ENCODE measurements around the gene IFRD2.

DNA sequence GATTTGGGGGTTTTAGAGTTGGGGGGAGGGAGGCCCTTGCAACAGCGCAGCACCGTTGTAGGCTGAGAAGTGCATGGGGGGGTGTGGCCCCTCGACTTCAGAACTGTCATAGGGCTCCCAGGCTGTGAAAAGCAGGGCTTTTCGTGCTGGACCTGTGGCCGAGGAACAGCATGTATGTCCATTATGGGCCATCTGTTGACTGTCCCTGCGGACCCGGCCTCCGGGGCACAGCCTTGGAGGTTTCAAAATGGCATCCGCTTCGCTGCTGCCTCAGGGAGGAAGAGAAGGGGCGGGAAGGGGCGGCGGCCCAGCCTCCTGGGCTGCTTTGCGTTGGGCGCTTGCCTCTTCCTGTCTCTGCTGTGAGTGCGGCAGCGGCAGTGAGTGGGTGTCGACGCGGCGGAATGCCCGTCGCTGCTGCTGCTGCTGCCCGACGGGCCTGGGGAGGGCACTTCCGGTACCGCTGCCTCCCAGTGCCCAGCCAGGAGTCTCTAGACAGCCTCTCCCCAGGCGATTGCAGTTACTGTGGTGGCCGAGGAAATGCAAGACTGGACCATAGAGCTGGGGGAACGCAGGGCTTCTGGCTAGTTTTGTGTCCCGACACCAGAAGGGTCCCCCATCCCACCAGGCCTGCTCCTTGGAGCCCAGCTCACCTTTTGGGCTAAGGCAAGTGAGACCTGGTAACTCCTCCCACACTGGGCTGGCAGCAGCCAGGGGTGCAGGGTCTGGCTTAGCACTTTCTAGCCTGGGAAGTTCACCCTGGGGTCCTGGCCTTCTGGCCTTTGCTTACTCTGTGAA, 54.3 kb downstream of the IFRD2 start:
- TF ChIP-seq EZH2 (IDR thresholded peaks at IDR 0.05; ENCODE audit: insufficient read depth, poor library complexity, severe bottlenecking) (no peak), EZH2phosphoT487 (IDR thresholded peaks at IDR 0.05; ENCODE audit: insufficient read depth, low read depth) (no peak)
